GM19025 (cell line): ENCODE measurements around the gene DLX1.
"Not testable (repeated sequence)": the region's sequence is repeated elsewhere in the genome, so short reads cannot be mapped to it uniquely, and the experiment has no call there.

ENCODE experiments used
- ATAC-seq: cut with Tn5 transposase; IDR thresholded peaks from one replicate; pipeline ENCODE4 v1.9.1; 2021; ENCODE audit warnings: mild to moderate bottlenecking, low read depth, moderate library complexity; ENCODE audit not compliant: unreplicated experiment

DLX1 gene

GRCh38 chr2:172085460-172086159, at the start of gene DLX1:
TSS of gene DLX1 (plus strand) at chr2:172085507. CDS start at chr2:172085678, 171 bp downstream.
- peak; percentile 7 for ATAC-seq

- no peak for ATAC-seq
These were observed 47.2 kb upstream of the DLX1 start for GRCh38 chr2:172038121-172038520.

- no peak for ATAC-seq
These were observed 46.7 kb upstream of the DLX1 start for GRCh38 chr2:172038604-172039003.

GRCh38 chr2:172039011-172039704, 46.1 kb upstream of the DLX1 start:
- ATAC-seq, result no peak

- ATAC-seq, result no peak
These were observed 45.0 kb upstream of the DLX1 start for GRCh38 chr2:172040311-172040710.

- no peak for ATAC-seq
These were observed 39.1 kb upstream of the DLX1 start for GRCh38 chr2:172046080-172046678.

GRCh38 chr2:172046866-172047565, 38.3 kb upstream of the DLX1 start:
- ATAC-seq, result no peak

GRCh38 chr2:172047566-172048507, 37.5 kb upstream of the DLX1 start:
- no peak for ATAC-seq

GRCh38 chr2:172048508-172049503, 36.5 kb upstream of the DLX1 start:
- ATAC-seq, result no peak

- no peak for ATAC-seq
These were observed 35.7 kb upstream of the DLX1 start for GRCh38 chr2:172049567-172050120.

- ATAC-seq, result no peak
These were observed 34.7 kb upstream of the DLX1 start for GRCh38 chr2:172050479-172051125.

GRCh38 chr2:172052000-172052983, 33.0 kb upstream of the DLX1 start:
- no peak for ATAC-seq

GRCh38 chr2:172053486-172053885, 31.8 kb upstream of the DLX1 start:
- no peak for ATAC-seq

- no peak for ATAC-seq
These were observed 29.0 kb upstream of the DLX1 start for GRCh38 chr2:172056293-172056692.

- ATAC-seq, result no peak
These were observed 26.6 kb upstream of the DLX1 start for GRCh38 chr2:172058660-172059059.

GRCh38 chr2:172060118-172060517, 25.2 kb upstream of the DLX1 start:
- not testable (repeated sequence) for ATAC-seq
